NCI-H2029 treated with DMSO at 0.1 percent for 48 hours (cell line): ENCODE data around the gene HELZ2.

Experiments used
- DNase-seq: peaks from one replicate; lab custom pipeline; 2025; lab: John Stamatoyannopoulos, UW

The HELZ2 gene

GRCh38 chr20:63549679-63550282 is 24.3 kb downstream of the HELZ2 start:
- DNase-seq, result no peak

- no peak for DNase-seq
Measured at GRCh38 chr20:63549019-63549418, 25.0 kb downstream of the HELZ2 start.

GRCh38 chr20:63548542-63548941 is 25.5 kb downstream of the HELZ2 start:
- DNase-seq, result no peak

- DNase-seq, result no peak
Measured at GRCh38 chr20:63547725-63548480, 26.1 kb downstream of the HELZ2 start, which contains the start of gene SRMS. SRMS (minus strand) TSS chr20:63547749; CDS start chr20:63547463, 286 bp downstream.

- DNase-seq, result no peak
Measured at GRCh38 chr20:63546956-63547724, 26.9 kb downstream of the HELZ2 start.

- no peak for DNase-seq
Measured at GRCh38 chr20:63546256-63546955, 27.6 kb downstream of the HELZ2 start.

GRCh38 chr20:63545814-63546213 is 28.2 kb downstream of the HELZ2 start:
- no peak for DNase-seq

GRCh38 chr20:63544958-63545516 is 29.0 kb downstream of the HELZ2 start:
- no peak for DNase-seq

- DNase-seq, result no peak
Measured at GRCh38 chr20:63544241-63544957, 29.6 kb downstream of the HELZ2 start.

GRCh38 chr20:63543733-63544132 is 30.3 kb downstream of the HELZ2 start:
- no peak for DNase-seq

- no peak for DNase-seq
Measured at GRCh38 chr20:63543131-63543530, 30.9 kb downstream of the HELZ2 start.

GRCh38 chr20:63542696-63543095 is 31.3 kb downstream of the HELZ2 start:
- no peak for DNase-seq

- DNase-seq, result no peak
Measured at GRCh38 chr20:63542031-63542559, 31.9 kb downstream of the HELZ2 start.

- DNase-seq, result no peak
Measured at GRCh38 chr20:63541371-63541770, 32.7 kb downstream of the HELZ2 start.

- no peak for DNase-seq
Measured at GRCh38 chr20:63540417-63541186, 33.4 kb downstream of the HELZ2 start.

- DNase-seq, result no peak
Measured at GRCh38 chr20:63539441-63540370, 34.3 kb downstream of the HELZ2 start.

- no peak for DNase-seq
Measured at GRCh38 chr20:63539092-63539430, 35.0 kb downstream of the HELZ2 start.

GRCh38 chr20:63538204-63539091 is 35.6 kb downstream of the HELZ2 start:
- DNase-seq, result peak; percentile 63
